Measurements from ENCODE around the gene SEMA4G. TPM values are rescaled to one million over a fixed set of nuclear protein-coding genes. Genes with fewer than 3 reads are reported as not detected.

Gene SEMA4G
- total RNA-seq, 1 experiment from 2014 or later: 8.5 TPM

- H3K23ac ChIP-seq (ENCODE audit: insufficient read length, low read depth, low read length): no peak overlapping the region
- no CpG with 5 or more reads among the region's 19 CpGs for WGBS (ENCODE audit: extremely low coverage, insufficient read length, low lambda C conversion rate)
- TF ChIP-seq CTCF (conservative IDR thresholded peaks at IDR 0.05): no peak
- H2BK12ac ChIP-seq (ENCODE audit: insufficient read length, low read depth, low read length): no peak overlapping the region
- no peak for DNase-seq
- H3K14ac ChIP-seq (ENCODE audit: insufficient read depth, low read length): peak overlapping the region; percentile 89
- peak overlapping the region; percentile 88 for H3K18ac ChIP-seq (ENCODE audit: insufficient read length, low read depth, low read length)
- H2AK5ac ChIP-seq (ENCODE audit: insufficient read length, low read length): no peak overlapping the region
- no peaks in the 10 kb centered on the region for H3K79me1 ChIP-seq (ENCODE audit: insufficient read depth, low read depth, low read length, poor library complexity, severe bottlenecking)
- H3K9ac ChIP-seq (ENCODE audit: extremely low read depth, insufficient read length, low read length): peak overlapping the region; percentile 86
- no peaks in the 10 kb centered on the region for H4K20me1 ChIP-seq (ENCODE audit: control insufficient read depth, insufficient read depth, insufficient read length)
- no peak overlapping the region for H4K8ac ChIP-seq (replicated peaks; ENCODE audit: insufficient read length, low read depth, low read length)
- no peak overlapping the region for H2BK15ac ChIP-seq (ENCODE audit: low read depth, low read length)
- no peaks in the 10 kb centered on the region; the same call in 1 of the 2 replicates for H3K79me2 ChIP-seq (ENCODE audit: insufficient read depth, low read length)
- Mint-ChIP-seq H3K9me3 (no peaks in the 10 kb centered on the region; a peak in 2 of 5 replicates), H3K27ac (peak overlapping the region; percentile 41 to 97 (median 94); a peak in 4 of 7 replicates), H3K4me1 (peaks cover 25 to 29% of the 10 kb centered on the region in 2 experiments), H3K4me3 (peak overlapping the region; percentile 88 to 92), H3K36me3 (ENCODE audit: insufficient read depth in 1 of 3, low read depth in 3 of 3) (peaks cover 12 to 25% (median 24%) of the 10 kb centered on the region in 3 experiments; a peak in 6 of 7 replicates), H3K27me3 (ENCODE audit: low read depth) (no peaks in the 10 kb centered on the region)
- no peak overlapping the region for H2BK20ac ChIP-seq (ENCODE audit: low read depth, low read length, poor library complexity, severe bottlenecking)
- no peak overlapping the region for H4K5ac ChIP-seq (ENCODE audit: insufficient read length, low read depth, low read length)
- no peak overlapping the region for H3T11ph ChIP-seq (ENCODE audit: low read length)
- no peak overlapping the region; the same call in 1 of the 2 replicates for H3K4ac ChIP-seq (ENCODE audit: low read depth, low read length)
- H2BK120ac ChIP-seq (ENCODE audit: low read depth, low read length, poor library complexity, severe bottlenecking): no peak overlapping the region
- H3K23me2 ChIP-seq (ENCODE audit: insufficient read length, low read depth, low read length, poor library complexity, severe bottlenecking): peaks cover 33% of the 10 kb centered on the region
- H2AFZ ChIP-seq (ENCODE audit: low read length): no peak overlapping the region
- peaks cover 2% of the 10 kb centered on the region; the same call in 1 of the 2 replicates for H3K4me1 ChIP-seq (ENCODE audit: insufficient read depth, low read length)
- H3K9me3 ChIP-seq (ENCODE audit: control insufficient read depth, low read depth, low read length): no peaks in the 10 kb centered on the region
- H3K56ac ChIP-seq (ENCODE audit: insufficient read length, low read depth, low read length): no peak overlapping the region
- peak overlapping the region; percentile 70 for H3K4me2 ChIP-seq (ENCODE audit: insufficient read depth, insufficient read length, low read length)
- H3K27me3 ChIP-seq (ENCODE audit: insufficient read depth, low read length): no peaks in the 10 kb centered on the region
- no peak overlapping the region for H4K91ac ChIP-seq (ENCODE audit: insufficient read length, low read depth, low read length)
- no peak overlapping the region for H3K27ac ChIP-seq (ENCODE audit: insufficient read length, low read depth, low read length)
- H2BK5ac ChIP-seq (ENCODE audit: insufficient read length, low read length): no peak overlapping the region
Observed at GRCh38 chr10:101000127-101000914, 31.0 kb downstream of the SEMA4G start.
